NCI-H510A (cell line): ENCODE data around the gene KCNK2.
"Not testable (repeated sequence)": the region's sequence is repeated elsewhere in the genome, so short reads cannot be mapped to it uniquely, and the experiment has no call there.

Experiments
- DNase-seq: peaks from one replicate; lab custom pipeline; 2025; lab: John Stamatoyannopoulos, UW

KCNK2 gene

GRCh38 chr1:215156232-215156631, 73.7 kb downstream of the KCNK2 start:
- no peak for DNase-seq

GRCh38 chr1:215160351-215160750, 77.8 kb downstream of the KCNK2 start:
- no peak for DNase-seq

DNA sequence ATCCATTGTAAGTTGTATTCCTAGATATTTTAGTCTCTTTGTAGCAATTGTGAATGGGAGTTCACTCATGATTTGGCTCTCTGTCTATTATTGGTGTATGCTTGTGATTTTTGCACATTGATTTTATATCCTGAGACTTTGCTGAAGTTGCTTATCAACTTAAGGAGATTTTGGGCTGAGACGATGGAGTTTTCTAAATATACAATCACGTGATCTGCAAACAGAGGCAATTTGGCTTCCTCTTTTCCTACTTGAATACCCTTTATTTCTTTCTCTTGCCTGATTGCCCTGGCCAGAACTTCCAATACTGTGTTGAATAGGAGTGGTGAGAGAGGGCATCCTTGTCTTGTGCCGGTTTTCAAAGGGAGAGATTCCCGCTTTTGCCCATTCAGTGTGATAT, 80.6 kb downstream of the KCNK2 start:
- not testable (repeated sequence) for DNase-seq

DNA sequence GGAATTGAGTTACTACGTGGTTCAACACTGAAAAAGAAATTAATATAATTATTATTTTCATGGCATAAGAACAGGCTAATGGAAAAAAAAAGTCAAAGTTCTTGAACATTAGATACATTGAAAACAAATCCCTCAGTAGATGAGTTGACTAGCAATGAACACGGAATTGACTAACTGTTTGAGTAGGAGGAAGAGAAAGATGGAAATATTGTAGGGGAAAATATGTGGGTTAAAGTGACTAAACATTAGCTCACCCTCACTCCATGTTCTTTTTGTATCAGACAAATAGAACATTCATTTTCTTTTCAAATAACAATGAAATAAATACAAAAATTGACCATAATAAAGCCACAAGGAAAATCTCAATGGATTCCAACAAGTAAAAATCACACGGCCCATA, 84.3 kb downstream of the KCNK2 start:
- DNase-seq = no peak

- no peak for DNase-seq
Measured at GRCh38 chr1:215181518-215181917, 99.0 kb downstream of the KCNK2 start.

DNA sequence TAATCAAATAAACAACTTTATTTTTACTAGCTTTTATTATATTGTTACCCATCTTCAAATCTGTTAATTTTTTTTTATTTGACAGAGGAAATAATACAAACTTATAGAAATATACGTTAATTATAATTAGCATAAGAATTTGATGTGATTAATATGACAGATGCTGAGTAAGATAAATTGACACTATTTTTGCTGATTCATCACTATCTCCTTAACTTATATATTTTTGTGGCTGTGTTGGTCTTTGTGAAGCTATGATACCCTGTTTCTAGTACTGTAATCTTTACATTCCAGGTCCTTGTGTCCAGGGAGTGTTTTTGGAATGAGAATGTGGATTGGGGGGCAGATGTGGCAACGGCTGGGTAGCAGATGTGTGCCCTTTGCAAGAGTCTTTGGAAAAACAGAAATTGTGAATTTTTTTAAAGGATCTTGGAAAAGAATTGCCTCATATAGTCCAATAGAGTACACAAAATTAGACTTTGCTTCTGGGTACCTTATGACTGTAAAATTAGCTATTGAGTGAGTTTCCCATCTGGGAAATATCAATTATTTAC, 102.6 kb downstream of the KCNK2 start:
- DNase-seq = no peak

DNA sequence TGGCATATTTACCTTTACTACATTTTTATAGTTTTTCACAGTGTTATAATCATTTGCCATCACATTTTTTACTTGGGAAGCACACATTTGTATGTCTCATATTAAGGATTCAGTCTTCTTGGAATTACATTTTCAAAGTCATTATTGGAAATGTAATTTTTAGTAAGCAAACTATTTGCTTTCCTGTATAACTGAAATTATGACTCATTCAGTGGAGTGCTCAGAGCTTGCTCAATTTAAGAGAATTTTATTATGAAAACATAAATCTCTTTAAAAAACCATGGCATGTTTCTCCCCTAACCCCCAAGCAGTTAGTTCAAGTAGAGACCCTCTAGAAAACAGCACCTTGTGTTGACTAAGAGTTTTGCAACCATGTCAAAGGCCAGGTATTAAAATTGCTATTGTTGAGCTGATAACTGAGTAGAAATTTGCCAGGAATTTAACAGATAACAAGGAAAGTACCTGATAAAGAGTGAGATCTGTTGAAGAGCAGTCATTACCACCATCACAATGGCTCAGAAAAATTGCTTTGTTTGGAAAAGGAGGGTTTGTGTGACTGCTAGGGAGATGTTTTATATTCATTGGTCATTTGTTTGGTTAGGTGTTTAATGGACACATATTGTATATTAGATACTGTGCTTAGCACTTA, 105.9 kb downstream of the KCNK2 start:
- no peak for DNase-seq

DNA sequence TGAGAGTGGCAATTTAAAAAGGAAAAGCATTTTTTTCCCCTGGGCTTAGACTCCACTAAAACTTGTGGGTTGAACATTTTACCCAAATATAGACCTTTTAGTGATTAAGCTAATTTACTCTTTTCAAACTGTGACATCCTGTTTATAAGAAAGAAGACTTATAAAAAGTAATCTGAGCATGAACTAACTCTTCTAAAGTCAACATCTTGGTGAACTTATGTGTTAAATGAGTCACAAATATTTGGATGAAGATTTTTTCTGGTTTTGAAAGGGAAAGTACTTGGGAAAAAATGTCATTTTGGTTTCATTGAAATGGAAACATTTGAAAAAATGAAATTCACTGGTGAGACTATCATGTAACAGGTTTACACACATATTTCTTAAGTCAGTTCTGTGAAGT, 109.8 kb downstream of the KCNK2 start:
- no peak for DNase-seq

GRCh38 chr1:215198021-215198420, 115.5 kb downstream of the KCNK2 start:
- no peak for DNase-seq

DNA sequence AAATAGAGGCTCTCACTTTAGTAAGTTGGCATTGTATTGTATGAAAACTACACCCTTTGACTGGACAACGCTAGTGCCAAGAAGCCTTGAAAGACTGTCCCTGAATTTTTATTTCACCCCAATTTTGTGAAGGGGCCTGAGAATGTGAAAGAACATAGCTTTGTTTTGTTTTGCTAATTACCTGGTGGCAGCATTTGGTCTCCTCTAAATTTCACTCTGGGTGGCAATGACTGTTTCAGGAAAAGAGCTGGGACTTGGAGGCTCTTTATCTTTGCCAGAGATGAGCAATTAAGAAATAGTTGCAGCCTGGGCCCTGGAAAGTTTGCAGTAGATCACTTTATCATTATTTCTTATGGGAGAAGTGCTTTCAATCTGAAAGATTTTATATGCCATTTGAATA, 117.6 kb downstream of the KCNK2 start:
- no peak for DNase-seq

- DNase-seq = no peak
Measured at GRCh38 chr1:215201283-215201682, 118.7 kb downstream of the KCNK2 start.

GRCh38 chr1:215202868-215203267, 120.3 kb downstream of the KCNK2 start:
- no peak for DNase-seq

- DNase-seq = no peak
Measured at GRCh38 chr1:215210167-215210566, 127.6 kb downstream of the KCNK2 start.

- DNase-seq = no peak
Measured at GRCh38 chr1:215215846-215216245, 133.3 kb downstream of the KCNK2 start.

GRCh38 chr1:215219372-215219771, 136.8 kb downstream of the KCNK2 start:
- no peak for DNase-seq

DNA sequence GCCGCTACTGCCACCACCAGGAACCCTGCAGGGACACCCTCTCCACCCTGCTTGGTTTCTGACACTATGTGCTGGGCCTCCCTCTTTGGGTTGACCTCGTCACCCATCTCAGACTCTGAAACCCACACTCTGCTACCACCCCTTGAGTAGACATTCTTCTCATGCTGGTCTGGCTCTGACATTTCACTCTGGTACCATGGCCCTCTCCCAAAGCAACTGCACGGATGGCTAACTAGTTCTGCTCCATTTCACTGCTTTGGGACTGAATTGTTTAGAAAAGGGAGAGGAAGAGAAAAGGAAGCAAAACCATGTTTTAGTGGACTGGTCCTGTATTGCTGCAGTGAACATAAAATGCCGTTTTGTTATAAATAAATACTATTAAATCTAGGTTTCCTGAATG, 137.8 kb downstream of the KCNK2 start:
- no peak for DNase-seq

- no peak for DNase-seq
Measured at GRCh38 chr1:215226757-215227156, 144.2 kb downstream of the KCNK2 start.

GRCh38 chr1:215228193-215228592, 145.7 kb downstream of the KCNK2 start:
- no peak for DNase-seq

DNA sequence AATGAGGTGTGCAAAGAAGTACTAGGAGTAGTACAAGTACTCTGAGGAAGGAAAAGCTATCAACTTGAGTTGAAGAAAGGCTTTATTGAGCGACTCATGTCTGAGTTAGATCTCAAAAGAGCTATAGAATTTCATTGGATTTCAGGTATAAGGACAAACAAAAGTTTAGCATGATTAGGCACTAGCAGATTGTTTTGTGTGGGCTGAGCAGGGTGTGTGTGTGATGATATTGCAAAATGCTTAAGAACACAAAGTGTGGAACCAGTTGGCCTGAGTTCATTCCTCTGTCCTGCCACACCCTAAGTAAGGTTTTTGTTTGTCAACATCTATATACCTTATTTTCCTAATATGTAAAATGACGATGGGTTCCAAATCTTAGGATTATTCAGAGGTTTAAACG, 158.9 kb downstream of the KCNK2 start:
- DNase-seq = no peak

DNA sequence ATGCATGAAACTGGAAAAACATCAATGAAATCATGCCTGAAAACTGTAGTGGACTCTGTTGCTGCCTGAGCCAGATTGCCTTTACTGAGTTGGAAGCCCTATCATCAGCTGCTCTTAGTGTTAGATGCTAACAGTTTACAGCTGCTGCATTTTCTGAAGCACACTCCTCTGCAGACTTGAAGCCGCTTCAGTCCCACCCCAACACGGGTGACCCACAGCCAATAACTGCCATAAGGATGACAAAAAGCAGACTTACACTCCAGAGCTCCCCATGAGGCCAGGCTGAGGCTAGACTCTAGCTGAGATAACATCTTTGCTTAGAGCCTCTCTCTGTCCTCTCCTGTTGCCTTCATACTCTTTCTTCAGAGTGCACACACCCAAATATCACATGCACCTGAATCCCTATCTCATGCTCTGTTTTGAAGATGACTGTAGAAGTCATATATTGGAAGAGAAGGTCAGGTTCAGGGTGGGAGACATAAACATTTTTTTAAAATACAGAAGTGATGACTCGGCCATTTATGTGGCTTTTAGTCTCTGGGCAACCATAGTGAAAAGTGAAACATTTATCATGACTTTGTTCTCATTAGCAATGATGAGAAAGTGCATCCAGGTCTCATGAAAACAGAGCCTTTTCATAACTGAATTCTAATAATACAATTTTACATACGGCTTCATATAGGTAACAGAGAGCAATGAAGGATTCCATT, 161.0 kb downstream of the KCNK2 start:
- no peak for DNase-seq

- DNase-seq = no peak
Measured at GRCh38 chr1:215250913-215251312, 168.4 kb downstream of the KCNK2 start.

GRCh38 chr1:215251428-215251827, 168.9 kb downstream of the KCNK2 start:
- DNase-seq = no peak

- no peak for DNase-seq
Measured at GRCh38 chr1:215252164-215252563, 169.6 kb downstream of the KCNK2 start.
